ENCODE data around the gene MAP4K3.

GRCh38 chr2:39470580-39470979, 33.5 kb upstream of the MAP4K3 start:
- TF ChIP-seq EZH2 (IDR thresholded peaks at IDR 0.05; ENCODE audit: insufficient read depth, low read length) (no peak), CTCF (IDR thresholded peaks at IDR 0.05; ENCODE audit: insufficient read depth, low read depth, low read length) (no peak)

Measured in astrocyte (in vitro differentiated cells and primary cell).